HG03095 (cell line): ENCODE measurements around the gene IMMP2L.

ENCODE experiments used
- ATAC-seq: cut with Tn5 transposase; IDR thresholded peaks from one replicate; pipeline ENCODE4 v1.9.1; 2021; ENCODE audit warnings: moderate library complexity; ENCODE audit not compliant: unreplicated experiment

Gene IMMP2L

DNA sequence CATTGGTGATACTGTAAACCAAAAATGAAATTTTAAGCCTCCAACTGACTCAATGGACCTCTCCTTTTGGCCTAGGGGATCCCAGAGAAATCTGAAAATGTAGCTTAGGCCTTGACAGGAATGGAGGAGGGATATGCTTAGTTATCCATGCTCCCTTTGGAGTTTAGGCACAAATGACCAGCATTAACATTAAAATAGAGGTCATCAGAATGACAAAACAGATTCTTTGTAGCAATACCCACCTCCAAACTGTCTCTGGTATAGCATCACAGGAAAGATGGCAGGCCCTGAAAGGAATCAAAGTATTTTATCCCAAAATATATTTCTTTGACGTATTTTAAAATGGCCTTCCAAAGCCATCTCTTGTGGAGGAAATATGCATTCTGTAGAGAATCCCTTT, 510.5 kb downstream of the IMMP2L start:
- ATAC-seq, result no peak

DNA sequence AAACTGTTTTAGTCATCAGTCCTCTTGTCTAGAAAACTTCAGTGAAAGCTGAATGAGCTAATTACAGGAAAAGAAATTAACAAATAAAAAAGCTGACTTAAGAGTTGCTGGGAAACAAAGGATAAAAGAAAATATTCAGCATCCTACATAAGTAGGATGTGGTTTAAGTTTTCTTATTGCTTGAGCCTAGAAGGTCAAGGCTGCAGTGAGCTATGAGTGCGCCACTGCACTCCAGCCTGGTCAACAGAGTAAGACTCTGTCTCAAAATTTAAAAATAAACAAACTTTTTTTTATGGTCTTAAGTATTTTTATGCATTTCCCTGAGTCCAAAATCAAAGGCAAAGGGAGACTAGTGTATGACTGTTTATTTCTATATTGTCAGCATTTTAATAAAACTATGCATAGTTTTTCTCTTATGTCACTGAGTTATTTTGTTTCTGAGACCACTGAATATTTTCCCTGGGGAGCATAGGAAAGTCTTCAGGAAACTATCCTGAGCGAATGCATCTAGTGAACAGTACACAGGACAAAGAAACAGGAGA, 511.3 kb downstream of the IMMP2L start:
- ATAC-seq, result no peak

DNA sequence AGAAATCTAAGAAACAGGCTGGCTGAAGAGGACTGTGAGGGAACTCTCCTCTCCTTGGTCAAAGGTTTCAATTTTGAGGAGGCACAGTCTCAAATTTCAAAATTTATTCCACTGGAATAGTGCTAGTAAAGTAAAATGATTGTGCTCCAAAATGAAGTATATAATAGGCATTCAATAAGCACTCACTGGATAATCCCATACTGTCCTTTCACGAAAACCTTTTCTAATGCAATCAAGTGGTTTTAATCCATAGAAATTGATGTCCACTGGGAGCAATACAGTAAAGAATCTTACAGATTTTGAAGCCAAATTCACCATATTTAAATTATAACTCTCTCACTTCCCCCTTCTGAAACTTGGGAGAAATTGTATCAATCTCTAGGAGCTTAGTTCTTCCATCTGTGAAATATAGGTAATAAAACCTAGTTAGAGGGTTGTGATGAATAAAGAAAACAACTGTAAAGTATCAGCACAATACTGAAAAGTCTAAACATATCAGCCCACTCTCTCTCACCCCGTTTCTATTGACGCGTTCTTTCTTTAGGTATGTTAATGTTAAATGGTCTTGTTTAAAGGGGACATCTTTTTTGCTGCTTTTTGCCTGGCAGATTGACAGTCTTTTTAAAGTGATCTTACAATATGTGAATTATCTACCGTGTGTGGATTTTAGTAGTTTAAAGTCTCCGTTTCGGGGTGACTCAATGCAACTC, 512.2 kb downstream of the IMMP2L start:
- no peak for ATAC-seq

DNA sequence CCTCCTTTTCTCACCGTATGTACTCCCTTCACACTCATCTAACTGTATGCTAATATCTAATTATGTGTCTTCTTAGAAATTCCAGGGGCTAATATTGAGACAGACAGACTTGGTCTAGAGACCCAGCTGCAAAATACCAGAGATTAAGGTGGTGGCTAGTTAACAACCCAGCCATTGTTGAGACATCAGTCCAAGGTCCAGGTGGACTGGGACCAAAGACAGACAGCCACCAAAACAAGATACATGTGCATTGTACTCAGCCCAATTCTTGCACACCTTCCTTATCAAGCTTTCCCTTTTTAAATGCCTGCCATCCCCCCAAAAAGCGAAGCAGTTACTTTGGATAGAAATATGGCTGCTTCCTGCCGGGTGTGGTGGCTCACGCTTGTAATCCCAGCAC, 514.7 kb downstream of the IMMP2L start:
- no peak for ATAC-seq

- no peak for ATAC-seq
Measured at GRCh38 chr7:111045449-111045848, 516.8 kb downstream of the IMMP2L start.

DNA sequence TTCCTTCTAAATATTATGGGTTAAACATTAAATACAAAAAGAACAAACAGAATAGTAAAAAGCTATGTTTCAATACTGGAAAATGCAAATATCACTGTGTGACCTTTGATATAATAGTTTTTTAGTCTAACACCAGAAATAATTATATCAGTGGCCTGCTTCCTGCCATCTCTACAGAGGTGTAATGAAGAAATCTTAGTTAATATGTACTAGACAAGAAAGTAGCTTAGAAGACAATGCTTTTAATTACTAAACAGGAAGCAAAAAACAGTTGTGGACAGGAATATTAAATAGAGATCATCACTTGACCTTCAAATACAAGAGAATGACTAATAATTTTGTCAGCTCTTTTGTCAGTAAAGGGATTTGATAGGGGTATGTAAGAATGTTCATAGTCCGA, 518.7 kb downstream of the IMMP2L start:
- ATAC-seq, result peak; percentile 84

DNA sequence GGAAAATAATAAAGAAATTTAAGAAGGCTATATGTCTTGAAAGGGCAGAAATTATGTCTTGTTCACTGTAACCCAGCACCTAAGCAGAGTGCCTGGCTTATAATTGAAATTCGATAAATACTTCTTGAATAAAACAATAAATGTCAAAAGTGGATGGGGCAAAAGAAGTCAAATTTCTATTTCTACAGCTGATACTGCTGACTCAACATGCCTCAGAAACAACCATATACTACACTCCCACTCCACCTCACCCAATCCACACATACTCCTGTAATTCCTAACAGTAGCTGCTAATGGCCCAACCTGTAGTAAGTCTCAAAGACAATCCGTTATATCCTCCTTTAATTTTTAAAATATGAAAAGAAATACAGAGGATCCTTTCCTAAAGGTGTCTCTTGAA, 519.5 kb downstream of the IMMP2L start:
- no peak for ATAC-seq

DNA sequence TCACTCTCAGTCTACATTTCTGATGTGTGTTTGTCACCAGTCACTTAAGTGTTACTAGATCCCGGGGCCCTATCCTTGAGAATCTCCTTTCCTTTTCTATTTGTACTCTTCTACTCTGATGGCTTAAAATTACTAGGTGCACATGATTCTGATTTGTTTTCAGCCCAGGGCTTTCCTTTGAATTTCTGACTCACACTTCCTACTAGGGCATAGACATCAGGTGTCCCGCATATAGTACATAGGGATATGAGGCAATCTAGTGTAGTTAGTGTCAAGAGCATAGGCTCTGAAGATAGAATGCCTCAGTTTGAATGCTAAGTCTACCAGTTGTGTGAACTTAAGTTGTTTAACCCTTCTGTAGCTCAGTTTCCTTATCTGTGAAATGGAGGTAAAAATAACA, 520.7 kb downstream of the IMMP2L start:
- ATAC-seq, result no peak

GRCh38 chr7:111038185-111038584, 524.1 kb downstream of the IMMP2L start:
- no peak for ATAC-seq

GRCh38 chr7:111031916-111032315, 530.4 kb downstream of the IMMP2L start:
- ATAC-seq, result no peak

GRCh38 chr7:111030336-111030735, 532.0 kb downstream of the IMMP2L start:
- ATAC-seq, result no peak

DNA sequence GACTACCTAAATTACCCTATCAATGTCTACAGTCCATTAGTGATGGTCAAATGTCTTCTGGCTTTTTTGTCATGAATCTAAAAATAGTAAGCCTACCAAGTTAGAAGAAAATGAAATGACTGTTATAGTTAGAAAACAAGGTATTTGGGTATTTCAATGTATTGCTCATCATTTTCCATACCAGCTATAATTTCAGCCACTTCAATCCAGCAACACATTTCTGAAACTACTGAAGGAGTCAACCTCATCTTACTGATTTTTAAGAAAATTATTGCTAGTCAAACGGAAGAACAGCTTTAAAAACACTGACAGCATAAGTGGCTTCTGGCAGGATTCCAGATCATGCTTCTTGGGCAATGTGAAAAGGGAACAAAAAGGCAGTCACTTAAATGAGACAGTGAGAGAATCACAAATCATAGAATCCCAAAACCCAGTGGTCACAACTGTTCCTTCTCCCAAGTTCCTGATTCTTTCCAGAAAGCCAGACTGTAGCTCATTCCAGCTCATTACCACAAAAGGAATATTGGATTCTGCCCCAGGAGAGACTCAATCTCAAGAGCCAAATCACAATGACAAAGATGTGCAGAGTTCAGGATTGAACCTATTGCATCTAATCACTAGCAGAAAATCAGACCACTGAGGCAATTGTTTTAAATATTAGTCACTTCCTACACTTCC, 532.6 kb downstream of the IMMP2L start:
- no peak for ATAC-seq

DNA sequence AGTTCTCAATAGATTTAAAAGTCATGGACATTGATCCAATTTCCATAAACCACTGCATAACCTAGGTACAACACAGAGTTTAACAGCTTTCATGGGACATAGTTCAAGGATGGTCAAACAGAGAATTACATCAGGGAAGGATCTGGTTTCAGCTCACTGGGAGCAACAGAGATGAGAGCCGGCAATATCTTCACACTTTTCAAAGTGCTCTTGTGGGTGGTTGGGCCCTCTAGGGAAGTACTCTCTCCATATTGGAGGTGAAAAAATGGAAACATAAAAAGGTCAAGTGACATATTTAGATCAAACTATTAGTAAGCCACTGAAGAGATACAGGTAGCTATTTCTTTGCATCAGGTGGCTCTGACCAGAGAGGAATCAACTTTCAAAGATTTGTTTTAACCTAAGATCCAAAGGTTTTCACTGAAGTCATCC, 533.1 kb downstream of the IMMP2L start:
- ATAC-seq, result no peak

DNA sequence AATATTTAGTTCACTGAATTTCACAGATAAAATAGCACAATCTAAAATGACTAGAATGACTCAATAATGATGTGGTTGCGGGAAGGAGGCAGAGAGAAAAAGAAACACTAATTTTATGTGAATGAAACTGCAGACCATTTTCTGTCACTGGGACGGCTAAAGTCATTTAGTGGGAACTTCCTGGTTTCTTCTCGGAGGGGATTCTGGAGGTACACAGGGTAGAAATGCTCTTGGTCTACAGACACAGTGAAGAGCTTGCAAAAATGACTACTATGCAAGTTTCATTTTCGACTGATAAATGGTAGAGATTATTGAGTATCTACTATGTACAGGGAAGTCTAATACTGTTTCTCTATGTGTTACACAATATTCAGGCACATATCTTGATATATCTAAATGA, 534.9 kb downstream of the IMMP2L start:
- no peak for ATAC-seq

- no peak for ATAC-seq
Measured at GRCh38 chr7:111026806-111027205, 535.5 kb downstream of the IMMP2L start.

- ATAC-seq, result no peak
Measured at GRCh38 chr7:111026343-111026742, 535.9 kb downstream of the IMMP2L start.

DNA sequence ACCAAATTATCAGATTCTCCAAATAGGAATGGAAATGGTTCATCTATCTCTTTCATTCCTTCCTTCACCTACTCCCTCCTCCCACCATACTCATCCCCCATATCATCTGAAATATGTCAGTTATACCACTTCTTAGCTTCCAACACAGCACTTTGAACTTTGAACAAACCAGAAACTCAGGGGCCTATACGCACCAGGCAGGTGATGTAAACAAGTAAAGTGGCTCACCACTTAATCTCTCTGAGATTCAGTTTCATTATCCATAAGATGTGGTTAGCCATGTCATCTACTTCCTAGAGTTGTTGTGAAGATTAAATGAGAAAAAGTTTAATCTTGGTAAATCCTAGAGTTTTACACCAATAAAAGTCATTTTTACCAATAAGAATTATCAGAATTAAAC, 537.3 kb downstream of the IMMP2L start:
- no peak for ATAC-seq

GRCh38 chr7:111018960-111019736, 543.1 kb downstream of the IMMP2L start:
- no peak for ATAC-seq

GRCh38 chr7:111018447-111018846, 543.8 kb downstream of the IMMP2L start:
- ATAC-seq, result no peak

DNA sequence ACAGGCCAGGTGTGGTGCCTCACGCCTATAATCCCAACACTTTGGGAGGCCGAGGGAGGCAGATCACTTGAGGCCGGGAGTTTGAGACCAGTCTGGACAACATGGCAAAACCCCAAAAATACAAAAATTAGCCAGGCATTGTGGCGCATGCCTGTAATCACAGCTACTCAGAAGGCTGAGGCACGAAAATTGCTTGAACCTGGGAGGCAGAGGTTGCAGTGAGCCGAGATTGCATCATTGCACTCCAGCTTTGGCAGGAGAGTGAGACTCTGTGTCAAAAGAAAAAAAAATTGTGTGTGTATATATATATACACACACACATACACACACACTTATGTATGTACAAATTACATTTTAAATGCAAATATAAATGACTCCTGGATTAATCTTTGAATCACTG, 548.2 kb downstream of the IMMP2L start:
- no peak for ATAC-seq

DNA sequence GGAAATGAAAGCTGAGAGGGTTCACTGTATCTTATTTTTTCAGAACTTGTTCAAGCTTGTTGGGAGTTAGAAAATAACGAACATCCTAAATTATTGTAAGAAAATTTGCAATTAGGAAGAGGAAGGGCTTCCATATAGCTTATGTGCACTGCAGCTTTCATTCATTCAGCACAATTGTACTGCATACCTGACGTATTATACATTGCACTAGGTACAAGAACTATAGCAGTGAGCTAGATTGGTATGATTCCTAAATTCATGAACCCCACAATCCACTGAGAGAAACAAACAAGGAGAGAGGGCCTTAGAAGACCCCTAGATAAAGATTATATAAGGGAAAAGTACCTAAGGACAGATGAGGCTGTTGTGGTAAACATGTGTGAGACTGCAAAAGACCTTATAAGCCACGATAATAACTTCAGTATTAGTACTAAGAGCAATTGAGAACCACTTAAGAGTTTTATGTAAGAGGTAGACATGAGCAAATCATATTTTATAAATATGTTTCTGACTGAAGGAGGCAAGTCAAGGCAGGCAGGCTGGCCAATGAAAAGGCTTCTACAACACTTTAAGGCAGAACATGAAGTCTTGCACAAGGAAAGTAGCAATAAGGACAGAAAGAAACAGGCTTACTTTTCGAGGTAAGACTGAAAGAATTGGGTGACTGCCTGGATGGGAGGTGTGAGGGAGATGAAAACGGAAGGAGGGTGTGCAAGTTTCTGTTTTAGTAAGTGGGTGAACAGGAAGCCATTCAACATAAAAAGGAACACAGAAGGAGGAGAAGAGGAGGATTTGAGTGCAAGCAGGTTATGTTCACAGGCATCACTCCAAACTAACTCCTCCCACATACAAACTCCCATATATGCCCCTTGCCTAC, 549.3 kb downstream of the IMMP2L start:
- peak; percentile 94 for ATAC-seq
